Skin epidermis (tissue), 12 donors: ENCODE results near the gene CKAP2L.

Experiments used
- H3K27ac ChIP-seq, 21 experiments: fragments of 200-600 bp; sonication (generic) in 11 of 21; one replicate each; pipeline ENCODE4 v1.5.0; 2020; ENCODE audit warnings: mild to moderate bottlenecking in 3 of 21, inconsistent platforms in 2 of 21, moderate library complexity in 2 of 21
- H3K4me3 ChIP-seq, 7 experiments: fragments of 200-600 bp; sonication (generic) in 2 of 7; one replicate each; pipeline ENCODE4 v1.5.0; 2020; ENCODE audit warnings: inconsistent platforms in 2 of 7, mild to moderate bottlenecking in 2 of 7, moderate library complexity in 1 of 7

Gene CKAP2L

GRCh38 chr2:112772911-112773475 is 8.6 kb upstream of the CKAP2L start:
- no peak overlapping the region for H3K4me3 ChIP-seq
- H3K27ac ChIP-seq: no peak overlapping the region

GRCh38 chr2:112772322-112772721 is 7.9 kb upstream of the CKAP2L start:
- Histone ChIP-seq H3K27ac (no peak overlapping the region), H3K4me3 (no peak overlapping the region)

GRCh38 chr2:112768432-112768831 is 4.0 kb upstream of the CKAP2L start:
- no peak overlapping the region for H3K4me3 ChIP-seq
- peak overlapping the region in 2 of 21 experiments; percentile 42 to 45 for H3K27ac ChIP-seq

- H3K4me3 ChIP-seq: peak overlapping the region in 1 of 7 experiments; percentile 5
- H3K27ac ChIP-seq: peak overlapping the region in 3 of 21 experiments; percentile 8 to 45 (median 42)
Measured at GRCh38 chr2:112767693-112768330, 3.4 kb upstream of the CKAP2L start.

GRCh38 chr2:112765251-112765650 is 842 bp upstream of the CKAP2L start:
- peak overlapping the region in 2 of 21 experiments; percentile 36 to 56 for H3K27ac ChIP-seq
- peak overlapping the region; percentile 51 to 81 (median 70) for H3K4me3 ChIP-seq

GRCh38 chr2:112762276-112762675 is 2.1 kb downstream of the CKAP2L start:
- Histone ChIP-seq H3K4me3 (no peak overlapping the region), H3K27ac (no peak overlapping the region)

GRCh38 chr2:112760149-112760548 is 4.3 kb downstream of the CKAP2L start:
- Histone ChIP-seq H3K27ac (no peak overlapping the region), H3K4me3 (no peak overlapping the region)

GRCh38 chr2:112758711-112759110 is 5.7 kb downstream of the CKAP2L start:
- H3K27ac ChIP-seq: no peak overlapping the region
- no peak overlapping the region for H3K4me3 ChIP-seq

- Histone ChIP-seq H3K27ac (no peak overlapping the region), H3K4me3 (no peak overlapping the region)
Measured at GRCh38 chr2:112757265-112757664, 7.1 kb downstream of the CKAP2L start.

- no peak overlapping the region for H3K4me3 ChIP-seq
- peak overlapping the region in 1 of 21 experiments; percentile 43 for H3K27ac ChIP-seq
Measured at GRCh38 chr2:112756207-112756606, 8.2 kb downstream of the CKAP2L start.

GRCh38 chr2:112755444-112755843 is 9.0 kb downstream of the CKAP2L start:
- Histone ChIP-seq H3K27ac (peak overlapping the region in 1 of 21 experiments; percentile 8), H3K4me3 (no peak overlapping the region)

- Histone ChIP-seq H3K4me3 (no peak overlapping the region), H3K27ac (peak overlapping the region in 1 of 21 experiments; percentile 11)
Measured at GRCh38 chr2:112754564-112754963, 9.8 kb downstream of the CKAP2L start.

- Histone ChIP-seq H3K4me3 (no peak overlapping the region), H3K27ac (no peak overlapping the region)
Measured at GRCh38 chr2:112752667-112753066, 11.7 kb downstream of the CKAP2L start.

GRCh38 chr2:112751451-112752197 is 12.8 kb downstream of the CKAP2L start:
- Histone ChIP-seq H3K27ac (no peak overlapping the region), H3K4me3 (no peak overlapping the region)

GRCh38 chr2:112750560-112750843 is 13.9 kb downstream of the CKAP2L start:
- Histone ChIP-seq H3K4me3 (no peak overlapping the region), H3K27ac (peak overlapping the region in 1 of 21 experiments; percentile 58)

GRCh38 chr2:112749755-112750559 is 14.5 kb downstream of the CKAP2L start:
- Histone ChIP-seq H3K27ac (peak overlapping the region in 1 of 21 experiments; percentile 58), H3K4me3 (no peak overlapping the region)

- no peak overlapping the region for H3K4me3 ChIP-seq
- no peak overlapping the region for H3K27ac ChIP-seq
Measured at GRCh38 chr2:112740527-112740926, 23.9 kb downstream of the CKAP2L start.

- H3K27ac ChIP-seq: no peak overlapping the region
- no peak overlapping the region for H3K4me3 ChIP-seq
Measured at GRCh38 chr2:112737542-112738232, 26.7 kb downstream of the CKAP2L start.

GRCh38 chr2:112733871-112734270 is 30.5 kb downstream of the CKAP2L start:
- no peak overlapping the region for H3K27ac ChIP-seq
- no peak overlapping the region for H3K4me3 ChIP-seq

- no peak overlapping the region for H3K27ac ChIP-seq
- H3K4me3 ChIP-seq: no peak overlapping the region
Measured at GRCh38 chr2:112733456-112733855, 31.0 kb downstream of the CKAP2L start.
